IPS DF 6.9 (cell line): ENCODE measurements around the gene MRPL10.

Experiments
- DNase-seq: peaks from one replicate; pipeline ENCODE4 v3.0.0-alpha.2; 2013; ENCODE audit warnings: low read depth, low spot score
- H3K27ac ChIP-seq: one replicate; pipeline ENCODE4 v1.5.1; 2013; ENCODE audit warnings: low read length, control low read depth
- H3K27me3 ChIP-seq: 2 replicates; pipeline ENCODE4 v1.6.1; 2013; ENCODE audit warnings: mild to moderate bottlenecking, low read length; ENCODE audit not compliant: control insufficient read depth, insufficient read depth
- H3K36me3 ChIP-seq: 2 replicates; pipeline ENCODE4 v1.6.1; 2013; ENCODE audit warnings: low read length; ENCODE audit not compliant: control insufficient read depth, insufficient read depth
- H3K4me1 ChIP-seq: 2 replicates; pipeline ENCODE4 v1.6.1; 2013; ENCODE audit warnings: low read length; ENCODE audit not compliant: control insufficient read depth, insufficient read depth
- H3K4me3 ChIP-seq: 2 replicates; pipeline ENCODE4 v1.5.1; 2013; ENCODE audit warnings: mild to moderate bottlenecking, low read length
- H3K9me3 ChIP-seq: 2 replicates; pipeline ENCODE4 v1.6.1; 2013; ENCODE audit warnings: low read length, inconsistent platforms; ENCODE audit not compliant: control insufficient read depth, insufficient read depth
- WGBS: extraction: QIAGEN DNeasy Blood & Tissue Kit; methylation state at CpG from one replicate; pipeline ENCODE4 v1.1.7; 2013; ENCODE audit warnings: mixed read lengths, missing lambda C conversion rate; ENCODE audit not compliant: insufficient read length, insufficient coverage; 5-methylcytosine and 5-hydroxymethylcytosine counted together

Gene MRPL10

GRCh38 chr17:47857551-47858455, 26.5 kb upstream of the MRPL10 start:
- no peak for DNase-seq
- H3K9me3 ChIP-seq = no peaks in the 10 kb centered on the region
- H3K27ac ChIP-seq = no peak overlapping the region
- no peak overlapping the region for H3K4me3 ChIP-seq
- WGBS = no CpG with 5 or more reads among the region's 16 CpGs
- H3K4me1 ChIP-seq = 0 out of 2 replicates have a peak, but pooled peaks cover 1% of the 10 kb centered on the region
- no peaks in the 10 kb centered on the region for H3K36me3 ChIP-seq
- H3K27me3 ChIP-seq = peaks cover 21% of the 10 kb centered on the region

GRCh38 chr17:47856830-47857229, 25.5 kb upstream of the MRPL10 start:
- Histone ChIP-seq H3K36me3 (no peaks in the 10 kb centered on the region), H3K27me3 (peaks cover 29% of the 10 kb centered on the region)

GRCh38 chr17:47855737-47856136, 24.4 kb upstream of the MRPL10 start:
- Histone ChIP-seq H3K27ac (no peak overlapping the region), H3K4me3 (no peak overlapping the region), H3K4me1 (0 out of 2 replicates have a peak, but pooled peaks cover 1% of the 10 kb centered on the region), H3K9me3 (no peaks in the 10 kb centered on the region), H3K27me3 (peaks cover 29% of the 10 kb centered on the region), H3K36me3 (no peaks in the 10 kb centered on the region)
- WGBS = no CpG with 5 or more reads among the region's 3 CpGs
- no peak for DNase-seq

More at GRCh38 chr17:47856830-47857229, 25.5 kb upstream of the MRPL10 start:
- H3K4me3 ChIP-seq = no peak overlapping the region
- 0 out of 2 replicates have a peak, but pooled peaks cover 1% of the 10 kb centered on the region for H3K4me1 ChIP-seq
- no peaks in the 10 kb centered on the region for H3K9me3 ChIP-seq
- H3K27ac ChIP-seq = no peak overlapping the region
- no peak for DNase-seq

- peaks cover 48% of the 10 kb centered on the region for H3K27me3 ChIP-seq
- H3K4me3 ChIP-seq = no peak overlapping the region
- H3K36me3 ChIP-seq = no peaks in the 10 kb centered on the region
- DNase-seq = no peak
- H3K4me1 ChIP-seq = peaks cover 2% of the 10 kb centered on the region; the same call in 1 of the 2 replicates
- no peaks in the 10 kb centered on the region for H3K9me3 ChIP-seq
- WGBS = no CpG with 5 or more reads among the region's 5 CpGs
- H3K27ac ChIP-seq = no peak overlapping the region
Observed at GRCh38 chr17:47853616-47854015, 22.3 kb upstream of the MRPL10 start.

- no peak for DNase-seq
Observed at GRCh38 chr17:47852113-47852949, 21.0 kb upstream of the MRPL10 start.

GRCh38 chr17:47851764-47852112, 20.4 kb upstream of the MRPL10 start:
- WGBS = no CpG with 5 or more reads among the region's 11 CpGs
- DNase-seq = no peak
- H3K36me3 ChIP-seq = no peaks in the 10 kb centered on the region
- H3K27me3 ChIP-seq = peaks cover 59% of the 10 kb centered on the region
- H3K4me3 ChIP-seq = peak overlapping the region; percentile 21; the same call in 1 of the 2 replicates
- peaks cover 3% of the 10 kb centered on the region; the same call in 1 of the 2 replicates for H3K4me1 ChIP-seq
- H3K27ac ChIP-seq = no peak overlapping the region
- H3K9me3 ChIP-seq = no peaks in the 10 kb centered on the region

More at GRCh38 chr17:47852113-47852949, 21.0 kb upstream of the MRPL10 start:
- WGBS = no CpG with 5 or more reads among the region's 32 CpGs
- Histone ChIP-seq H3K36me3 (no peaks in the 10 kb centered on the region), H3K9me3 (no peaks in the 10 kb centered on the region), H3K4me3 (peak overlapping the region; percentile 21; the same call in 1 of the 2 replicates), H3K27ac (no peak overlapping the region), H3K4me1 (peaks cover 3% of the 10 kb centered on the region; the same call in 1 of the 2 replicates), H3K27me3 (peaks cover 54% of the 10 kb centered on the region)

GRCh38 chr17:47850692-47851573, 19.6 kb upstream of the MRPL10 start, which contains the start of gene SP6:
Gene SP6 (minus strand): TSS chr17:47851163. CDS start chr17:47848429, 2,734 bp downstream.
- Histone ChIP-seq H3K27me3 (peaks cover 65% of the 10 kb centered on the region), H3K36me3 (no peaks in the 10 kb centered on the region), H3K27ac (no peak within 1 kb of the TSS), H3K4me3 (peak within 1 kb of the TSS; percentile 40; the same call in 1 of the 2 replicates), H3K9me3 (no peaks in the 10 kb centered on the region), H3K4me1 (peaks cover 3% of the 10 kb centered on the region; the same call in 1 of the 2 replicates)
- no CpG with 5 or more reads among the region's 71 CpGs for WGBS
- DNase-seq = no peak

- no peak for DNase-seq
- no peaks in the 10 kb centered on the region for H3K36me3 ChIP-seq
- no peak overlapping the region for H3K27ac ChIP-seq
- WGBS = no CpG with 5 or more reads among the region's 9 CpGs
- H3K27me3 ChIP-seq = peaks cover 68% of the 10 kb centered on the region
- H3K4me3 ChIP-seq = peak overlapping the region; percentile 40; the same call in 1 of the 2 replicates
- peaks cover 2% of the 10 kb centered on the region; the same call in 1 of the 2 replicates for H3K4me1 ChIP-seq
- no peaks in the 10 kb centered on the region for H3K9me3 ChIP-seq
Observed at GRCh38 chr17:47850373-47850691, 19.0 kb upstream of the MRPL10 start.

GRCh38 chr17:47848198-47848513, 16.8 kb upstream of the MRPL10 start:
- Histone ChIP-seq H3K9me3 (no peaks in the 10 kb centered on the region), H3K27me3 (peaks cover 53% of the 10 kb centered on the region), H3K27ac (no peak overlapping the region), H3K4me1 (peaks cover 5% of the 10 kb centered on the region; the same call in 1 of the 2 replicates), H3K36me3 (no peaks in the 10 kb centered on the region), H3K4me3 (peak overlapping the region; percentile 15; the same call in 1 of the 2 replicates)
- no peak for DNase-seq
- no CpG with 5 or more reads among the region's 23 CpGs for WGBS
